Right lobe of liver (tissue), 6 donors: ENCODE data around the gene SOX18. TPM values are rescaled to one million over a fixed set of nuclear protein-coding genes. Genes with fewer than 3 reads are reported as not detected.

Experiments
- ATAC-seq, 4 donors: fragments of 200-7000 bp; cut with Tn5 transposase; one replicate each; pipeline ENCODE4 v1.9.1; 2020; ENCODE audit warnings: mild to moderate bottlenecking in 4 of 4, moderate library complexity in 4 of 4
- DNase-seq, 3 donors: peaks; one replicate each; pipeline ENCODE4 v3.0.0-alpha.2; 2020
- H3K27ac ChIP-seq, 3 donors: fragments of 200-600 bp; one replicate each; pipeline ENCODE4 v1.8.0; 2022
- H3K27me3 ChIP-seq, 2 donors: fragments of 200-600 bp; one replicate each; pipeline ENCODE4 v1.8.0; 2022
- H3K36me3 ChIP-seq, 4 donors: fragments of 200-600 bp; sonication (generic) in 1 of 4; one replicate each; pipeline versions ENCODE4 v1.5.1 to v1.8.0; 2017 to 2022; ENCODE audit warnings: control low read depth in 1 of 4
- H3K4me1 ChIP-seq, 4 donors: fragments of 200-600 bp; sonication (generic) in 1 of 4; one replicate each; pipeline versions ENCODE4 v1.5.1 to v1.8.0; 2017 to 2022; ENCODE audit warnings: control low read depth in 1 of 4
- H3K4me3 ChIP-seq, 3 donors: fragments of 200-600 bp; one replicate each; pipeline ENCODE4 v1.8.0; 2022
- H3K9me3 ChIP-seq, 4 donors: fragments of 200-600 bp; sonication (generic) in 1 of 4; one replicate each; pipeline versions ENCODE4 v1.5.1 to v1.8.0; 2017 to 2022; ENCODE audit warnings: control low read depth in 1 of 4
- POLR2A ChIP-seq: fragments of 450-650 bp; IDR thresholded peaks from one replicate; pipeline ENCODE4 v1.6.1; 2017; ENCODE audit warnings: antibody characterized with exemption, mild to moderate bottlenecking
- WGBS: methylation state at CpG from one replicate; pipeline ENCODE4 v1.1.6; 2018; ENCODE audit warnings: low coverage, low lambda C conversion rate; ENCODE audit not compliant: insufficient coverage; ENCODE audit errors: missing lambda C conversion rate; 5-methylcytosine and 5-hydroxymethylcytosine counted together
- intact Hi-C, 2 donors: fragments of 100-400 bp; cut with DNase I; formaldehyde crosslinking; loops; one replicate each; pipeline versions ENCODE4 v1.11.2 to v1.14.1; 2022
- total RNA-seq, 6 experiments: library from RNA; depleted of rRNA in 2 of 6; stranded (reverse); fragments of >200 nt in 2 of 6; fragmentation: NEBNext Ultra II Directional in 3 of 6; extraction: Animal tissue kit (Norgen Biotek cat#: 25700) in 3 of 6; gene quantifications; one replicate each; pipeline versions ENCODE4 v1.1.0 to v1.2.4, GENCODE V29; 2016 to 2023
- TF ChIP-seq, protein P1 (sequence below), 4 donors: fragments of 200-600 bp in 3 of 4; fragments of 450-650 bp in 1 of 4; IDR thresholded peaks; one replicate each; pipeline versions ENCODE4 v1.5.1 to v1.8.0; 2016 to 2022; ENCODE audit warnings: antibody characterized with exemption in 4 of 4, mild to moderate bottlenecking in 2 of 4
- donor health status: DM: no; HTN: yes; CAD: no.
- donor health status: DM: no; HTN: no; CAD: no.
- donor health status: DM: no; HTN: no; CAD: no.
- donor health status: DM: no; HTN: yes; CAD: no.
- donor health status: DM: no; HTN: yes; CAD: no.

SOX18 gene
- total RNA-seq, 6 experiments from 2014 or later: 4.1 to 7.8 (median 5.6) TPM

DNA sequence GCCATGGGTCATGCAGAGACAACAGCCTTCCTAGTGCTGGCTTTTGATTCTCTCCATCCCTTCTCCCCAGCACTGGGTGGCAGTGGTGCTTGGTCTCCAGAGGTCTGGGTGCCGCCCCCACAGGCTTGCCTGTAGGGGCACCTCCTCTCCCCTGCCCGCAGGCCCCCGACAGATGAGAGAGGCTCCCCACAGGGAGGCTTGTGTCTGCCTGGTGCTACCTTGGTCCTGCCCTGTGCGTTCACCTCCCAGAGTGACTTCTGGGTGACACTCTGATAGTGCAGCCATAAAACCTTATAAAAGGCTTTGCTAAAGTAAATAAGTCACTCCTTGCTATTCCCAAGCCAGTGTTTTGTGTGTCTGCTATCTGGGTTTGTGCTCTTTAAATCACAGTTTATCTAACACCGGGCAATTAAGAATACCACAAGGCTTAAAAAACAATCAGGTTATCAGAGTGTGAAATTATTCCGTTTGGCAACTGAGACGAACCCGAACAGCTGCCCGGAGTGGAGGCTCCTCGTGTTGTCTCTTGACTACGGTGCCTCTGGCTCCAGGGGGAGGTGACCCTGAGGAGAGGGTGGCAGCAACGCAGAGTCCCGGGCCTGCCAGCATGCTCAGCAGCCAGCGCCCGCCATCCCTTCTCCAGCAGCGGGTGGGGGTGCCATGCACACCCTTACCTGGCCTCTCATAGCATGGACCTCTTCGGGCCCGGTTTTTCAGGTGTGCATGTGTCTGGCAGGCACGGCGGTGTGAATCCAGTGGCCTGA, 18.9 kb downstream of the SOX18 start:
- Histone ChIP-seq H3K9me3 (no peaks in the 10 kb centered on the region), H3K4me1 (peaks cover 0 to 2% (median 0%) of the 10 kb centered on the region in 4 donors), H3K36me3 (peaks cover 0 to 68% (median 34%) of the 10 kb centered on the region in 4 donors), H3K4me3 (no peak overlapping the region), H3K27me3 (no peaks in the 10 kb centered on the region), H3K27ac (no peak overlapping the region)
- WGBS: 80% methylated on average over 1 of the region's 20 CpGs
- TF ChIP-seq POLR2A: no peak
- TF ChIP-seq, protein P1, sequence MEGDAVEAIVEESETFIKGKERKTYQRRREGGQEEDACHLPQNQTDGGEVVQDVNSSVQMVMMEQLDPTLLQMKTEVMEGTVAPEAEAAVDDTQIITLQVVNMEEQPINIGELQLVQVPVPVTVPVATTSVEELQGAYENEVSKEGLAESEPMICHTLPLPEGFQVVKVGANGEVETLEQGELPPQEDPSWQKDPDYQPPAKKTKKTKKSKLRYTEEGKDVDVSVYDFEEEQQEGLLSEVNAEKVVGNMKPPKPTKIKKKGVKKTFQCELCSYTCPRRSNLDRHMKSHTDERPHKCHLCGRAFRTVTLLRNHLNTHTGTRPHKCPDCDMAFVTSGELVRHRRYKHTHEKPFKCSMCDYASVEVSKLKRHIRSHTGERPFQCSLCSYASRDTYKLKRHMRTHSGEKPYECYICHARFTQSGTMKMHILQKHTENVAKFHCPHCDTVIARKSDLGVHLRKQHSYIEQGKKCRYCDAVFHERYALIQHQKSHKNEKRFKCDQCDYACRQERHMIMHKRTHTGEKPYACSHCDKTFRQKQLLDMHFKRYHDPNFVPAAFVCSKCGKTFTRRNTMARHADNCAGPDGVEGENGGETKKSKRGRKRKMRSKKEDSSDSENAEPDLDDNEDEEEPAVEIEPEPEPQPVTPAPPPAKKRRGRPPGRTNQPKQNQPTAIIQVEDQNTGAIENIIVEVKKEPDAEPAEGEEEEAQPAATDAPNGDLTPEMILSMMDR (IDR thresholded peaks at IDR 0.05): no peak
- intact Hi-C loops: no loop called here
- ATAC-seq (no peak), DNase-seq (no peak)

DNA sequence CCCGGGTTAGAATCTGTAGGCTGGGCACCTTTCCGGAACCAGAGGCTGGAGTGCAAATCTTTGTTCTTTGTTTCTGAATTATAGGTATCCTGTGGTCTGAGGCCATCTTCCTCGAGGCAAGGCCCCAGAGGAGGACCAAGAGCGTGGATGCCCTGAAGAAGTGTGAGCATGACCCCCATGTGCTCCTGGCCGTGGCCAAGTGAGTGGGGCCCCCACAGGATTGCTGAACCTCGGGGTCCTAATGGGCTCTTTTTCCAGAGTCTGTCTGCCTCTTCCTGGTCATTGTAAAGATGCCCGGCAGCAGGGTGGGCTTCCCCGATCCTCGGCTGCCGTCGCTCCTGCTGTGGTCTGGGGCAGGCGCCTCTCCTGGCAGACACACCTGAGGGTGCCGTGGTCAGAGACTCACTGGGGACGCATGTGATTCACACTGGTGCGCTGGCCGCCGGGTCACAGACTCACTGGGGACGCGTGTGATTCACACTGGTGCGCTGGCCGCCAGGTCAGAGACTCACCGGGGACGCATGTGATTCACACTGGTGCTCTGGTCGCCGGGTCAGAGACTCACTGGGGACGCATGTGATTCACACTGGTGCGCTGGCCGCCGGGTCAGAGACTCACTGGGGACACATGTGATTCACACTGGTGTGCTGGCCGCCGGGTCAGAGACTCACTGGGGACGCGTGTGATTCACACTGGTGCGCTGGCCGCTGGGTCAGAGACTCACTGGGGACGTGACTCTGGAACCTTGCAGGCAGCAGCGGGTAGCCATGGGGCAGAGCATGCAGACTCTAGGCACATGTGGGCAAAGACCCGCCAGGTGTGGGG, 19.9 kb downstream of the SOX18 start:
- Histone ChIP-seq H3K4me1 (peaks cover 0 to 11% (median 5%) of the 10 kb centered on the region in 4 donors), H3K9me3 (no peaks in the 10 kb centered on the region), H3K27ac (no peak overlapping the region), H3K4me3 (no peak overlapping the region), H3K27me3 (no peaks in the 10 kb centered on the region), H3K36me3 (peaks cover 0 to 78% (median 37%) of the 10 kb centered on the region in 4 donors)
- ATAC-seq (no peak), DNase-seq (no peak)
- TF ChIP-seq POLR2A: no peak
- TF ChIP-seq, protein P1 (IDR thresholded peaks at IDR 0.05): no peak
- intact Hi-C loops: no loop called here
- 86% methylated on average over 3 of the region's 38 CpGs for WGBS

DNA sequence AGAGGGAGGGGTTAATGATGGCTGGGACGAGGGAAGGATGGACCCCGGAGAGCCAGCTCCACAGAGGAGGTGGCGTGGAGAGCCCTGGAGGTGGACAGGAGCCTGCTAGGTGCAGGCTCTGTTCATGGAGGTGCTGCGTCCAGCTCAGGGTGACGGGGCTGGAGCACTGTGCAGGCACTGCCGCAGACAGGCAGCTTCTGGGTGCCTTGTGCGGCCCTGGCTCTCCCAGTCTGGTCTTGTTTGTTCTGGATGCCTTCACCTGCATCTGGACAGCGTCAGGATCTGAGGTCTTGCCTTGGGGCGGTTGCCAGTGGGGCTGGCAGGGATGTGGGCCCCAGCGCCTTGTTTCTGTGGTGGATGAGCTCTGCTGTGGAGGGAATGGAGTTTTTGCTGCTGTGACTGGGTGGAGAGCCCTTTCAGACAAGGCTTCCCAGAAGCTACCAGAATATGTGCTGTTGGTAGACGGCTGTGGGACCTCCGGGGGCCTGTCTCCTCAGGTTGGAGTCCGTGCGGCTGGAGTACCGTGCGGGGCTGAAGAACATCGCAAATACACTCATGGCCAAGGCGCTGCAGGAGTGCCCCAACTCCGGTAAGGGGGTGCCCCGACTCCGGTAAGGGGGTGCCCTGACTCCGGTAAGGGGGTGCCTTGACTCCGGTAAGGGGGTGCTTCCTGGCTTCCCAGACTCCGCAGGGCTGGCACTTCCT, 21.3 kb downstream of the SOX18 start:
- Histone ChIP-seq H3K27me3 (no peaks in the 10 kb centered on the region), H3K4me1 (peaks cover 0 to 23% (median 11%) of the 10 kb centered on the region in 4 donors), H3K27ac (no peak overlapping the region), H3K36me3 (peaks cover 0 to 82% (median 37%) of the 10 kb centered on the region in 4 donors), H3K4me3 (no peak overlapping the region), H3K9me3 (no peaks in the 10 kb centered on the region)
- intact Hi-C loops: no loop called here
- no peak for ATAC-seq
- no peak for TF ChIP-seq POLR2A
- TF ChIP-seq, protein P1 (IDR thresholded peaks at IDR 0.05): no peak
- DNase-seq: no peak
- 94% methylated on average over 9 of the region's 24 CpGs for WGBS

DNA sequence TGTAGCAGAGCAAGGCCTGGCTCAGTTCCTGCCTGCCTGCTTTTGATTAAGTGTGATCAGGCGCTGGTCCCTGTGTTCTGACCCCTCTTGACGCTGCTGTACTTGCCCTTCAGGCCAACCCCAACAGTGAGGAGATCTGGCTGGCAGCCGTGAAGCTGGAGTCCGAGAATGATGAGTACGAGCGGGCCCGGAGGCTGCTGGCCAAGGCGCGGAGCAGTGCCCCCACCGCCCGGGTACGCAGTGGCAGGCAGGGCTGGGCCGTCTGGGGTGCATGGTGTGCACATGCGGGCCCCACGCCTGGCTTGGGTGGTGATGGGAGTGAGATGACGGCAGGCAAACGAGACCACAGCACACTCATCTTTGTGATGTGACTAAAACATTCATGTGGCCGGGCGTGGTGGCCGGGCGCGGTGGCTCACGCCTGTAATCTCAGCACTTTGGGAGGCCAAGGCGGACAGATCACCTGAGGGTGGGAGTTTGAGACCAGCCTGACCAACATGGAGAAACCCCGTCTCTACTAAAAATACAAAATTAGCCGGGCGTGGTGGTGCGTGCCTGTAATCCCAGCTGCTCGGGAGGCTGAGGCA, 23.5 kb downstream of the SOX18 start:
- Histone ChIP-seq H3K4me1 (peaks cover 0 to 28% (median 13%) of the 10 kb centered on the region in 4 donors), H3K36me3 (peaks cover 0 to 72% (median 36%) of the 10 kb centered on the region in 4 donors), H3K27me3 (no peaks in the 10 kb centered on the region), H3K9me3 (no peaks in the 10 kb centered on the region), H3K4me3 (no peak overlapping the region), H3K27ac (no peak overlapping the region)
- DNase-seq (no peak), ATAC-seq (no peak)
- intact Hi-C loops: no loop called here
- TF ChIP-seq POLR2A: no peak
- TF ChIP-seq, protein P1 (IDR thresholded peaks at IDR 0.05): no peak
- 98% methylated on average over 9 of the region's 29 CpGs for WGBS
